Kasumi-1 (cell line): ENCODE data around the gene VAMP2.

Source experiments
- DNase-seq, 2 experiments: peaks; one replicate each; lab custom pipeline; 2025; lab: John Stamatoyannopoulos, UW

The VAMP2 gene

GRCh38 chr17:8155231-8155995 is 7.3 kb downstream of the VAMP2 start:
- no peak for DNase-seq

DNA sequence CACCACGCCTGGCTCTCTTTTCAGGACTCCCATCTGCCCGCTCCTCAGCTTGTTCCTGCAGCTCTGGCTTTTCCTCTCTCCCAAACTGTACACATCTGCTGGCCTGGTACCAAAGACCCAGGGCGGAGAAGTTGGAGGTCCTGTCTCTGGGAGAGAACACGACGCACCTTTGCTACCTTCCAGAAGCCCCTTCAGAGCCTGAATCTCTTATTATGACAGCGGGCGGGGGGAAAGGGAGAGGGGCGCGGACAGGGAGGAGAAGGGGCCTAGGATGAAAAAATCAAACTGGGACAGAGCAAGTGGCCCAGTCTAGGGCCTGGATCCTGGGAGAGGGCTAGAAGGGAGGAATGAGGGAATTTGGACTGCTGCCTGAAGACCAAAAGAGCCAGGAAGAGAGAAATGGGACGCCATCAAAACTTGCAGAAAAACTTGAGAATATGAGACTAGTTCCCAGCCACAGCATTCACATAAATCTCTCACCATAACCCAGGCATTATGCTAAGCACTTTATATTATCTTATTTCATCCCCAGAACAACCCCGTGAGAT is 8.1 kb downstream of the VAMP2 start:
- no peak for DNase-seq

DNA sequence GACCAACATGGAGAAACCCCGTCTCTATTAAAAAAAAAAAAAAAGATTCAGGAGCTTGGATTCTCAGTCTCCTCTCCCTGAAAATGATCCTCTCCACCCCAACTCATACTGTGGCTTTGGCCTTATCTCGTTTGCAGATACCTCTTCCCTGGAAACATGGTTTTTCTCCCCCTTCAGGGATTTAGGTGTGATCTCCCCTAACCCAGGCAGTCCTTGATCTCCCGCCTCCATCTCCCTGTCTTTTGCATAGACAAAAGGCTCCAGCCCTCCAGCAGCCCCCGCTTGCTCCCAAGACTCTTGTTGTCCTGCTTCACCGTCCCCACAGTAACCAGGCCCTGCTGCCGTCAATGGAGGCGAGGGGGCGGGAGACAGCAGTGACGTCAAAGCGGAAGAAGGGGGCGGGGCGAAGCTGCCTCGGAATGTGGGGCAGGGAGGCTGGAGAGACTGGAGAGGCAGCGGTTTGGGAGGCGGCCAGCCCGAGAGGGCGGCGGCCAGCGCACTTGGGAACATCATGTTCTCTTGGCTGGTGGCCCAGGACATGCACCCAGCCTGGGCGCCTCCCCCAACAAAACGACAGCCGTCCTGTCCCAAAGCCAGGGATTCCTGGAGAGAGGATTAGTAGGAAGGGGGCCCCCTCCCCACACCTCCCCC is 8.7 kb downstream of the VAMP2 start:
- peak; percentile 56 to 64 for DNase-seq

DNA sequence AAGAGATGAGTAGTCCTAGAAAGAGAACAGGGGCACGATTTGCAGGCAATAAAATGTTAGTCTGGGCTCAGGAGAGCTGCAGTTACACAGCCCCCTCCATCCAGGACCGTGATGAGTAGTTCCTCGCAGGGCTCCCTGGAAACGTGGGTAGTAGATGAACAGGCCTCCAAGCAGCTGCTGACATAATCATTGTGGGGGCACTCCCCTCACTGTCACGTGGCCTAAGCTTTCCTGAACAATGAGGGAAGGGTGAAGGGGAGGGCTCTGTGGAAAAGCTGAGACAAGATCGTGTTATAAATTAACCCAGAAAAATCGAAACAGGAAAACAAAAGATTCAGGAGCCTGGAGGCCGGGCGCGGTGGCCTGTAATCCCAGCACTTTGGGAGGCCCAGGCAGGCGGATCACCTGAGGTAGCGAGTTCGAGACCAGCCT is 9.2 kb downstream of the VAMP2 start:
- peak; percentile 7 to 10 for DNase-seq

GRCh38 chr17:8153031-8153451 is 9.7 kb downstream of the VAMP2 start:
- DNase-seq = no peak

DNA sequence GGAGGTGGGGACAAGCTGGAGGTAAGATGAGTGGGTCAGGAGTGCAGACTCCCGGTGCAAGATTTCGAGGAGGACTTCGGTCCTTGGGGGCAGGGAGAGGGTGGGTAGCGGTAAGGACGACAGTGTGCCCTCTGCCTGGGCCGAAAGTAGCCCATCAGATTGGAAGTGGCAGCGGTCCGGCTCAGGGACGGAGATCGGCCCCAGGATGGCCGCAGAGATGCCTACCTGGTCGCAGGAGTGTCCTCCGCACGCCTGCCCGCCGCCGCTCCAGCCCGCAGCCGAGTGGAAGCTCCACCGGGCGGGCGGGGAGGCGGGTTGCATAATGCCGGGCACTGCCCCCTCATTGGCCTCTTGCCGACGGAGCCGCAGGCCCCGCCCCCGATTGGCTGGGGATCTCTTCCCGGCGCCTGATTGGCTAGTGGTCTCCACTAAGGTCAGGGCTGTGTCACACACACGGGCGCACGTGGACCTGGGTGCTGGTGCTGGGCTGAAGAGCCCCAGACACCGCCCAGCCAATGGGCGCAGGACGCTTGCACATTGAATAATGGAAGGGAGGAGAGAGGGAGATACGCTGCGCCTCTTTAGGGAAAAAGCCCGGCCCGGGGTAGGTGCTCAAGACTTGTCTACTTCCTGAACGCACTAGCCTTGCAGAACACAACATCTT is 10.5 kb downstream of the VAMP2 start, which contains the start of gene PER1:
Gene PER1 (minus strand): TSS at position 293 of the 664 bp plus-strand sequence. CDS start 1,698 bp downstream, outside the sequence.
- peak; percentile 32 to 35 for DNase-seq

- peak; percentile 25 to 29 for DNase-seq
Measured at GRCh38 chr17:8151641-8152111, 11.1 kb downstream of the VAMP2 start.

GRCh38 chr17:8151120-8151640 is 11.6 kb downstream of the VAMP2 start:
- DNase-seq = peak; percentile 27 to 28

- no peak for DNase-seq
Measured at GRCh38 chr17:8150194-8151119, 12.3 kb downstream of the VAMP2 start.

- no peak for DNase-seq
Measured at GRCh38 chr17:8149419-8150193, 13.1 kb downstream of the VAMP2 start.

DNA sequence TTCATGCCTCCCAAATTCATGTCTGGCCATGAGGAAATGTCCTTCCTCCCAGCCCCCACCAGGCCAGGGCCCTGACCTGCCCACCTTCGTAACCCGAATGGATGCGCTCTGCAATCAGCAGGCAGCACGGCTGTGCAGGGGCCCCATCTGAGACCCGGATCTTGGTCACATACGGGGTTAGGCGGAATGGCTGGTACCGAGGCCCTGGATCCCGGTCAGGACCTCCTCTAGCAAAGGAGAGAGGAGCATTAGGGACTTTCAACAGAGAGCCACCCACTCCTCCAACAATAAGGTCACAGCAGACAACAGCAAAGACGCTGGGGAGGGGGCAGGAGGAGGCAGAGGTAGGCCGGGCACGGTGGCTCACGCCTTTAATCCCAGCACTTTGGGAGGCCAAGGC is 14.2 kb downstream of the VAMP2 start:
- DNase-seq = no peak

GRCh38 chr17:8147805-8148404 is 14.8 kb downstream of the VAMP2 start:
- no peak for DNase-seq

DNA sequence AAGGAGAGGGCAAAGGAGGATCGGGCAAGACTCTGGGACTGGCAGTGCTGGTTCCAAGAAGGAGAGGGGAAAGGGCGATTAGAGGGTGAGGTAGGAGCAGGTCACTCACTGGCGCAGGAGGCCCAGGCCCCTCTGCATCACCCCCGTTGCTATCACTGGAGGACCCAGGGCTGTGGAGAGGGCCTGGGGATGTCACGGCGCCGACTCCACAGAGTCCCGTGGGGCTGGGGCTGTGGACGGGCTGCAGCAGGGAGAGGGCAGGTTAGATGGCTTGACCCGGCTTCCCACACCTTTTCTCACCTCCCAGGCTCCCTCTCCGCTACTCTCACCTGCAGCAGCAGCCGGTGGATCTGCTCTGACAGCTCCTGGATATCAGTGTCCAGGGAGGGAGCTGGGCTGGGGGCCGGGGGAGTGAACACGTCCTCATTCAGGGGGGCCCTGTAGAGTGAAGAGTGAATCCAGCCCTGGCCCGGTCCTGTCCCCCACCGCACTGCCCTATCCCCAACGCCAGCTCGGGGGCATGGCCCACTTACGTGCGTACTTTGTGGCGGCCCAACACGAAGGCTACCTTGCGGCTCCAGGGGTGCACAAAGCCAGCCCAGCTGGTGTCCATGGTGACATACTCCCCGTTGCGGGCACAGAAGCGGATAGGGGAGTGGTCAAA is 15.5 kb downstream of the VAMP2 start:
- no peak for DNase-seq

DNA sequence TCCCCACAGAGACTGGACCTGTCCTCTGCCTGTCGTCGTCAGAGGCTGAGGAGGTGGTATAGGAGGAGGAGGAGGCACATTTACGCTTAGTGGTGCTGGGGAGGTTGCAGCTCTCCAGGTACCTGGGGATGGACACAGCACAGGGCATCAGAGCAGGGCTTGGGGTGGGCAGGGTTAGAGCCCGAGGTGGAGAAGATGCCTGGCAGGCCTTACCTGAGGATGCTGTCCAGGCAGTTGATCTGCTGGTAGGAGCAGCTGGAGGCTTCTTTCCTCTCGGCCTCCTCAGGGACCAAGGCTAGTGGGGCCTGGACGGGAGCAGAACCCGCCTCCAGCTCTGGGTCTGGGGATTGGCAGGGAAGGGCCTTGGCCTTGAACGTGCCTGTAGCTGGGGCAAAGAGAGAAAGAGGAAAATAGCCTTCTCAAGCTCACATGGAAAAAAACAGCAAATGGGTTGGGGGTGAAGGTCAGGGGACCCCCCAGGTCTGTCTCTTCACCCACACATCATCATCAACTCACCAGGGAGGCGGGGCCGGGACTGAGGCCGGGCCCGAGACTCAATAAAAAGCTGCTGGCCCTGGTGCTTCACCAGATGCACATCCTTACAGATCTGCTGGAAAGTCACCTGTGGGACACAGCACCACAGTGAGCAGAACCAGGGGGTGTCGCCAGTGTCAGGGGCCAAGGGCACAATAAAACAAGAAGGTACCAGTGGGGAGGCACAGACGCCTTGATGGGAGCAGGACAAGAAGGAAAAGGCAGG is 16.2 kb downstream of the VAMP2 start:
- DNase-seq = no peak

GRCh38 chr17:8145811-8146210 is 16.9 kb downstream of the VAMP2 start:
- no peak for DNase-seq

- no peak for DNase-seq
Measured at GRCh38 chr17:8144401-8145231, 18.1 kb downstream of the VAMP2 start.

DNA sequence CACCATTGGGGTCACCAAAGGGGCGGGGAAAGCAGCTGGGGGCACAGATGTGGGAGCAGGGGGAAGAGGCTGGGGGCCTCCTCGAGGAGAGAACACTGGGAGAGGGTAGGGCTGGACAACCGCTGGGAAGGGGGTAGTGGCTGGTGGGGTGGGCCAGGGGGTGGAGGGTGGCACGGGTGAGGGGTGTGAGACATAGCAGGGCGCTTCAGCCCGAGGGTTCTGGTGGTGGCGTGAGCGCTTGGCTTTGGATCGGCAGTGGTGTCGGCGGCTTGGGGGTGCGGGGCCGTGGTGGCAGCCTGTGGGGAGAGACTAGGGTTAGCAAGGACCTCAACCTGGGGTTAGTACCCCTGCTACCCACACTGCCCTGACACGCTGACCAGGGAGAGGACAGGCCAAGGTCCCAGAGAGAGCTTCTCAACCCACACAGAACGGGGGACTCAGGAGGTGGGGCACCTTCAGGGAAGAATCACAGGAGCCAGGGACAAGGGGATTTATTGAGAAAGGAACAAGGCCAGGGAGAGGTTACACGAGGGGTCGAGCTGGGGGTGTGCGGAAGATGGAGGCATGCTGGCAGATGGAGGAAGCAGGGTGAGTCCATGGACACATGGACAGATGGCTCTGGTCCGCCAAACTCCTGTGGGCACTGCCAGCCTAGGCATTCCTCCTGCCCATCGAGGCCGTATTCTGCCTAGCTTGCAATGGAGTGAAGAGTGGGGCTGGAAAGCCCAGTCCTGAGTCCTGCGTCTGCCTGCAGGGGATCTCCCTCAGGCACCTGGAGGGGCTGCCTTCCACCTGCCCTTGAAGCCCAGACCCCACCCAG is 19.0 kb downstream of the VAMP2 start:
- no peak for DNase-seq
